GM21360 (cell line): ENCODE results near the gene ZNF185.

Experiments used
- ATAC-seq: cut with Tn5 transposase; IDR thresholded peaks from one replicate; pipeline ENCODE4 v1.9.1; 2021; ENCODE audit warnings: mild to moderate bottlenecking, moderate library complexity; ENCODE audit not compliant: unreplicated experiment

The ZNF185 gene

DNA sequence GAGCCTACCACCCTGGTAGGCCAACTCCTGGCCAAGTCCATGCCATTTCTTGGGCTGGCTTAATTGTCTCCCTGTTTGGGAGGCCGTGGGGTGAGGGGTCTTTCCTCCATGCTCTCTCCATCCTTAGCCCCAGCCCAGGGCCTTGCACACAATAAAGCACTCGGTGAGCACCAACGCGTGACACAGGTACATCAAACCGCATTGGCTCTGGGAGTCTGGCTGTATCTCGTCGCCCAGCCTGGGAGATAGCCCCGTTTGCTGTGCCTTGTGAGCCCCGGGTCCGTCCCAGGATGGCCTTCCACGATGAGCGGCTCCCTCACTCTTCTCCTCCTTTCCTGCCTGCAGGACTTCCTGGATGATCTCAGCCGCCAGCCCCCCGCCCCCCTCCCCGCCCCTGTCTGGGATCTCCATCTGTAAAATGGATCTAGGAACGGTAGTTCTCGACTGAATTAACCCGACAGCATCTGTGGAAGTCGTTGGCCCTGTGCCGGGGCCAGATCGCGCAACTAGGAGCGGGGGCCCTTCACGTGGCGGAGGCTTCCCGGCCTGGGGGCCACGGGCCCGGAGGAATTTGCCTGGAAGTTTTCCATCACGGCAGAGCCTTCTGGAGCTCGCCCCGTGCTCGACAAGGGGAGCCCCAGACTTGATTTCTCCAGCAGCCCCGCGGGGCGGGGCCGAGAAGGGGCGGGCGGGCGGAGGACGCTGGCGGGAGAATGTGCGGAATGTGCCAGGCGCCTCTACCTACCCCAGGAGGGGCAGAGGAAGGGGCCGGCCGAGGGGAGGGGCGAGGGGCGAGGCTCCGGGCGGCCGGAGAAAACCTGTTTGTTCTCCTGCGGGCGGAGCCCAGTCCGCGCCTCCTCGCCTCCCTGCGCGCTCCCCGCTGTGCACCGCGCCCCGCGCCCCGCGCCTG is at the start of gene ZNF185:
Gene ZNF185 (plus strand): TSS at position 846 of the 910 bp plus-strand sequence. CDS start 16,423 bp downstream, outside the sequence.
- no peak for ATAC-seq

DNA sequence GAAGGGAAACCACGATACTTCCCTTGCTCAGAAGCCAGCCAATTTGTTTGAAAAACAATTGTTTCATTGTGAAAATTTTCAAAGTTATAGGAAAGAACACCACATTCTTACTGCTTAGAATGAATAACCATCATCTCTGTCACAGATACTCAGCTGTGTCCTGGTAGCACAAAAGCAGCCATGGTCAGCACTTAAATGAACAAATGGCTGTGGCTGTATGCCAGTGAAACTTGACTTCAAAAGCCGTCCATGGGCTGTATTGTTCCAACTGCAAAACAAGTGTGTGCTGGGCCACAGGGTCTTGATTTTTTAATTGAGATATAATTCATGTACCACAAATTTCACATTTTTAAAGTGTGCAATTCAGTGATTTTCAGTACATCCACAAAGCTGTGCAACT is 47.4 kb upstream of the ZNF185 start:
- no peak for ATAC-seq

DNA sequence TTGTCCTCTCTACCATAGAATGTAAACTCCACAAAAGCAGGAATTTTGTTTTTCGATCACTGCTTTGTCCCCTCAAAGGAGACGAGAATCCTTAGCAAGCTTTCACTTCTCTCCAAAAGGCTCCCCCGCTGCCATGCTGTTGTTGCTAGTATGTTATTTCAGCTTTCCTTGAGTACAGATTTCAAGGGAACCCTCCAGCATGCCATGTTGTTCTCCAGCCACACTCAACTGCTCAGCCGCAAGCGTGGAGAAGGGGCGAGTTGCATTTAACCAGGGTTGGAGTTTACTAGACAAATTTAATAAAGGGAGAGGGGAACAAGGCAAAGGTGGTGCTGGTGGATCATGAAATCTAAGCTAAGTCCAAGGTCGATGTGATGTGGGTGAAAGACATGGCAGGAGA is 43.9 kb upstream of the ZNF185 start:
- no peak for ATAC-seq

DNA sequence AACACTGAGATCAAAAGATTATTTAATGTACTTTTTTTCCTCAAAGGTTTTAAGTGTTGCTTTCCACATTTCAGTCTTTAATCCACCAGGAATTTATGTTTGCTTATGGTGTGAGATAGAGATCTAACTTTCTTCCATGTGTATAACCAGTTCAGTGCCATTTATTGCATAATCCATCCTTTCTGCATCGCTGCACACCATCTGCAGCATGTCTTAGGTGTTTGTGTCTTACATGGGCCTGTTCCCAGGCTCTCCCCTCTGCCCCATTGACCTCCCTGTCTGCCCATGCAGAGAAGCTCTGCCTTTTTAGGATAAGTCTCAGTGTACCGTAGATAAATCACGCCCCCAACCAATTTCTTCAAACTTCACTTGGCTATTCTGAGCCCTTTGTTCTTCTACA is 36.8 kb upstream of the ZNF185 start:
- no peak for ATAC-seq

DNA sequence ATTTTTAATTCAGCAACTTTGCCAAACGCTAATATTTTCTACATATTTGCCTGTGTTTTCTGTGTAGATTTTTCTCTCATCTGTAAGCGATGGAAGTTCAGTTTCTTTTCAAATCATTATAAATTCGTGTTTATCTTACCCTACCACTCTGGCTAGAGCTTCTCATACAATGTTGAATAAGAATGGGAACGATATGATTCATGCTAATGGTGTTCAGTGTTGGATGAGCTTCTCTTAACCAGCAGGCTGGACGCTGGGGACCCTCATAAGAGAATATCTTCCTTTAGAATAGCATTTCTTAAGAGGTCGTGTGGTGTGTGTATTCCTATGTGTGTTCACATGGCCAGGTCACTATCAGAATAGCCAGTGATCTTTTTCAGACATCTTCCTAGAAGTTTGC is 36.0 kb upstream of the ZNF185 start:
- ATAC-seq: no peak

DNA sequence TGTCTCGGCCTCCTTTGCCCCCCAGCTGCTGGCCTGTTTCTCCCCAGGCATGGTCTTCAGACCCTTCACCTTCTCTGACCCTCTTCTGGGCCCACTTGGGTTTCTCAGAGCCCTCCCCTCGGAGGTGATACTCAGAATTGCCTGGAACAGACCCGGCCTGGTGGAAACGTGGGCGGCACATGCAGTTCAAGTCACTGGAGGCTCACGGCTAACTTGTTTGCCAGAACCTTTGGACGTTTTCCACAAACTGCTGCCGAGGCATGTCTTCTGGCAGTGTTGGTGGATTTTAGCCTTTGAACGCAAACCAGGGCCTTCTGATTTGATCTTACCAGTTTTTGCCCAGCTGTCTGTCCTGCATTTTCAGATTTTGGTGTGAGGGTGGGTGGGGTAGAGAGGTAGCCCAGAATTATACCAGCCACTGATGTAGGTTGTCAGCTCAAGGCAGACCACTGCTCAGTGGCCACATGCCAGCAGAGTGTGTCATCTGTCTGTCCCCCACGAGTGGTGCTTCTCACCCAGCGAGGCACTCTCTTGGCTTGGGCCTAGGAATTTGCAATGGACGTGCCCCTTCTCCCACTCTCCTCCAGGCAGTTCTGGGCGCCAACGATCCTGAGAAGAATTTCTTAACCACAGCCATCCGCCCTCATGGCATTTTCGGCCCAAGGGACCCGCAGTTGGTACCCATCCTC is 32.5 kb upstream of the ZNF185 start:
- no peak for ATAC-seq

DNA sequence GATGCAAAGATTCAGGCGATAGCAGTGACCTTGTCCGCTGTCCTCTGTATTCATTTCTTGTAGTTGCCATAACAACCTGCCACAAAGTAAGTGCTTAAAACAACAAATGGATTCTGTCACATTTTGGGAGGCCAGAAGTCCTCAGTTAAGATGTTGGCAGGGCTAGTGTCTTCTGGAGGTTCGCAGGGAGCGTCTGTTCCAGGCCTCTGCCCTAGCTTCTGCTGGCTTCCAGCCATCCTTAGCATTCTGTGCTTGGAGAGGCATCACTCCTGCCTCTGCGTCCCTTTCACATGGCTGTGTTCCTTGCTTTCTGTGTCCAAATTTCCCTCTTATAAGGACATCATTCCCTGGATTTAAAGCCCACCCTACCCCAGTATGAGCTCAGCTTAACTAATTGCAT is 31.5 kb upstream of the ZNF185 start:
- no peak for ATAC-seq

DNA sequence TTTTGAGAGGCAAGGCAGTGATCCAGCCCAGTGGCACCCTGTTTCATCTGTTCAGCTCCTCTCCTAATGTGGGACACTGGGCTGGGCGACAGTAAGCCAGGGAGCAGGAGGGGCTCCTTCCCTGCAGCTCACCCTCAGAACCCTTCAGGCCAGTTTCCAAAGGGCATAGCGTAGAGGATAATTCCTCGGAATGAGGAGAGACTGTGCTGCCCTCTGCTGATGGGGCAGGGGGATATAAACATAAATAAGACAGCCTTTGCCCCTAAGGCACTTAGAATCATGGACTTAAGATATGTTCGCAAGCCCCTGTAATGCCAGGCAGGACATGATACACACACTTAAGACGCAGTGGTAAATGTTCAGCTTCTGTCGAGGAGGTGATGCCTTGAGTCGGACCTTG is 27.9 kb upstream of the ZNF185 start:
- no peak for ATAC-seq

DNA sequence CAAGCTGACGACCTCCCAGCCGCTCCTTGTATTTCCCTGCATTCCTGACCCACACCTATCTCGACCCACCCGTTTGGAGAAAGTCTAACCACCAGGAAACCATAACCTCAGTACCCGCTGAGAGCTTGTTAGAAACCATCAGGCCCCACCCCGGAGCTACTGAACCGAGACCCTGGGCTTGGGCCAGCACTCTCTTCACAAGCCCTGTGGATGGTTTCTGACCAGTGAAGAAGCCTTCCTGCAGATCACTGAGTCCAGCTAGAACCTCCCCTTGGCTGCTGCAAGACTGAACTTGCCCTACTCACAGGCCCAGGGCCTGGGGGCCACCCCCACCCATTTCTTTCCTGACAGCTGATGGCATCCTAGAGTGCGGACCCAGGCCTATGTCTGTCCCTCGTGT is 26.6 kb upstream of the ZNF185 start:
- ATAC-seq: no peak

DNA sequence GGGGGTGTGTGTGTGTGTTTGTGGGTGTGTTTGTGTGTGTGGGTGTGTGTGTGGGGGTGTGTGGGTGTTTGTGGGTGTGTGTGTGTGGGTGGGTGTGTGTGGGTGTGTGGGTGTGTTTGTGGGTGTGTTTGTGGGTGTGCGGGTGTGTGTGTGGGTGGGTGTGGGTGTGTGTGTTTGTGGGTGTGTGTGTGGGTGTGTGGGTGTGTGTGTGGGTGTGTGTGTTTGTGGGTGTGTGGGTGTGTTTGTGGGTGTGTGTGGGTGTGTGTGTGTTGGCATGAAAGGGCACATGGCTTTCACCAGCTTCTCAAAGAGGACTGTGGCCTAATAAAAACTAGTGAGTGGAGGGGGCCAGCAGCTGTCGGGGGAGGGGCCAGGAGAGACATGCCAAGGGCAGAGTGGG is 25.3 kb upstream of the ZNF185 start:
- ATAC-seq: no peak

DNA sequence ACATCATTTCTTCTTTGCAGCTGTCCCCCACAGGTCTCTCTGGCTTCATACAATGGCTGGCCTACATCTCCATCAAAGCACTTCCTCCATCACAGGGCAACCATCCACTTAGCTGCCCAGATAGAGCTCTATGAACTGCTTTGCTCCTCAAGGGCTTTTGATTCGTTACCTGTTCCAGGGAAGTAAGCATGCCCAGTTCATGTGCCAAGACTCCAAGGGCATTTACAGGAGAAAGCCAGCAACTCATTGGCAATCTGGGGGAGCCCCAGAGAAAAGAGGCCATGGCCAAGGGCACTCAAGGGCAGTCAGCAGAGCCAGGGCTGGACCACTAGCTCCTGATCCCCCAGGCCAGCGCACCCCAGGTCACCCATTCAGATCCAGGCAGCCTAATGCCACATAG is 24.5 kb upstream of the ZNF185 start:
- ATAC-seq: no peak

DNA sequence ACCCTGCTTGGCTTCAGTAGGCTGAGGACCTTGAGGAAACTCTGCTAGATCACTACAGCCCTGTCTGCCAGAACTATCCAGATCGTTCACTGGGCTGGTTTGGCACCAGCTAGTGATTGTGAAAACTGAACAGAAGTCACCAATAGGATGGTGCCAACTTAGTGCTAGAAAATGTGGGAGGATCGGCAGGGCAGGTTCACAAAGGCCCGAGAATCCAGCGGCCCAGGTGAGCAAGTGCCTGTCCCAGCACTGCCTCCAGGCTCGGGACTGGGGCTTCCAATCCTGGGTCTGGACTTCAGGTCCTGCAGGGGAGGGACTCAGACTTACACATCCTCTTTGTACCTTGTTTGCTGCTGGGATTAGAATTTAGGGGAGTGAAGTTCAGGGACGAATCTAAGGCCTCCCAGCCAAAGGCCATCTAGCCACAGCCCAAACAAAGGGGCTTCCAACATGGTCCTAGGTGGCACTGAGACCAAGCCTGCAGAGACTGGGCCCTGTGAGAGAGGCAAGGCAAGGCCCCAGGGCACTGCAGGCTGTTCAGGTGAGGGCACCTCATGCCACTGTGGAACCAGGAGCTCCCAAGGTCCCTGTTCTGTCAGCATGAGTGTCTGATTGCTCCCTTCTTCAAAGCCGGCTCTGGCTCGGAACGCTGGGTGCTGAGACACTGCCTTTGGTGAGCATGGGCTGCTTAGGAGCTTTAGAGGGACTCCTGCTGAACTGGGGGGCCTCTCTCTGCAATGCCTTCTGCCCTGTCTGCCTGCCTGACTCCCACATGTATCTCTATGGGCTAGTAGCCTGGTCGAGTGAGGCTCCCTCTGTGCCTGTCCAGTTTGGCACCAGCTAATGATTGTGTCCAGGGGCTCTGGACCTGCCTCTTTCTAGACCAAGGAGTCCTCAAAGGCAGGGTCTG is 20.7 kb upstream of the ZNF185 start:
- no peak for ATAC-seq

DNA sequence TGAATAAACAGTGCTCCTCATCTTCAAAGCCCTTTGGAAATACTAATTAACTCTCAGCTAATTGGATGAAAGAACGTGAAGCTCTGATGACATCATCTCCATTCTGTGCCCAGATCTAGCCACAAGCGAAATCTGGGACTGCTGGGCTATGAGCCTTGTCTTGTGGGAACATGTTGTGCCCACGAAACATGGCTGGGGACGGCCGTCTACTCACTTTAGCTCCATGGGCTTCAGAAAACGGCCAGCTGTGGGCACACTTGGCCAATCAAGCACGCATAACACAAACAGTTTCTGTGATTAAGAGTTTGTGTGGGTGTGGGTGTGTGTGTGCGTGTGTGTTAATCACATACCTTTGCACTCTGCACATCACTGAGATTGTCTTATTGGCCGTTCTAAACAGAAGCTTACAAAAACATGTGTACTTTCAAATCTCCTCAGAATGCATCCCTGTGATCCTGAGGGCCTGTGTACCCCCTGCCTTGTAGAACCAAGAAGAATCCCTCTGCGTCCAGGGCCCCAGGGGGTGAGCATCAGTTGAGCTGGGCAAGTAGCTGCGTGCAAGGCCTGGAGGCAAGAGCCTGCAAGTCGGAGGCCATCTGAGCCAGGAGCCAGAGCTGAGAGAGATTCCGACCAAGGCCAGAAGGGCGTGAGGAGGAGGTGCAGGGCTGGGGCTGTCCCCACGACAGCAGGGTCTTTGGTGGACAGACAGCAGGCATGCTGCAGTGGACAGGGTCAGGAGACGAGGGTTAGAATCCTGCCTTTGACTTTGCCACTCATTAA is 18.7 kb upstream of the ZNF185 start:
- no peak for ATAC-seq

DNA sequence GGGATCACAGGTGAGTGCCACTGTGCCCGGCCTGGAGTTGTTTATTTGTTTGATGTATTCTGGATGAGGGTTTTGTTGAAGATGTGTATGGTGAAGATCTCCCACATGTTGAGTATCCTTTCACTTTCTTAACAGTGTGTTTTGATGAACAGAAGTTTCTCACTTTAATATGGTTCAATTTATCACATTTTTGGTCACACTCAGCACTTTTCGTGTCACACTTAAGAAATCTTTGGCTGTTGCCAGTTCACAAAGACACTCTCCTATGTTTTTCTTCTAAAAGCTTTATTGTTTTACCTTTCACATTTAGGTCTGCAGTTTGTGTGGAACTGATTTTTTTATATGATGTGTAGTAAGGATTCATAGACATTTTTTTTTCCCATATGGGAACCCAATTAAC is 16.6 kb upstream of the ZNF185 start:
- no peak for ATAC-seq

DNA sequence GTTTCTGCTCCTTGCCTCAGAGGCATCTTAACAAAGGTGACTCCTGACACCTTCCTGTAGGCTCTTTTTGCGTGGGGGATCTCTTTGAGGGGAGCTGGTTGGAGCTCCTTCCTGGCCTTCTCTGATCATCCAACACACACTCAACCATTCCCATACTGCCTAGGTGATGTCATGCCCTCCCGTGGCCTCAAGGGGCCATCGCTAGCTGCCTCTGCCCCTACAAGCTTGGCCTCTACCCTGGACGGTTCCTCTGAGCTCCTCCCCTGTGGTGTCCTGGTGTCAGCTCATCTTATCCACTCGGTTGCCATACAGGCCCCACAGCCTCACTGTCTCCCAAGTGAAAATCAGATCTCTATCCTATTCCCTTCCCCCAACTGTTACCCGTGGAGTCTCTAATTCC is 13.7 kb upstream of the ZNF185 start:
- no peak for ATAC-seq

DNA sequence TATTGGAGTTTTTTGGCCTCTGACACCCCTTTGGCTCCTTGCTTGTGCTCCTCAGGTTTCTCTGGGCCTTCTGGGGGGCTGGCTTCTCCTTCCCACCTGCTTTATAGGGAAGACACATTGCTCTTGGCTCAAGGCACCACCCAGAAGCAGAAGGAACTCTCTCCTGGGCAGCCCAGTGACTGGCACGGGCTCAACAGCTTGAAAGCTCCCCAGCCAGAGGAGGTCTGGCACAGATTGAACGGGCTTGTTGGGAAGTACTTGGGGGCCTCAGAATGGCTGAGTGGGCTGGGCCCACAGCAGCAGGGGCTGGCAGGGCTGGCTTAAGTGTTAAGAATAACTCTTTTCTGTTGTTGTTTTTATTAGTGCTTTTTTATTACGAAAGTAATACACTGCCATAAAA is 11.2 kb upstream of the ZNF185 start:
- no peak for ATAC-seq

DNA sequence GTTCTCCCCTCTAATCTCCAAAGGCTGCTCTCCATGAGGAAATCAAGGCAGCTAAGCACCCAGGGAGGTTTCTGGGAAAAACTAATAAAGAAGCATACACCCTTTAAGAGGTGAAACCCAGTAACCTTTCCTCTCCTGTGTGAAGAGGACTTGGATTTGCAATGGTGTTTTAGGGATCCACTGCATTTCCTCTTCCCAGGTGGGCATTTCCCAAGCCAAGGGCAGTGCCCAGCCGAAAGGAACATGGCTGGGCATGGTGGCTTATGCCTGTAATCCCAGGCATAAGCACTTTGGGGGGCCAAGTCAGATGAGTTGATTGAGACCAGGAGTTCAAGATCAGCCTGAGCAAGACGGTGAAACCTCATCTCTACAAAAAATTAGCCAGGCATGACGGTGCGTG is 5.4 kb upstream of the ZNF185 start:
- ATAC-seq: no peak

DNA sequence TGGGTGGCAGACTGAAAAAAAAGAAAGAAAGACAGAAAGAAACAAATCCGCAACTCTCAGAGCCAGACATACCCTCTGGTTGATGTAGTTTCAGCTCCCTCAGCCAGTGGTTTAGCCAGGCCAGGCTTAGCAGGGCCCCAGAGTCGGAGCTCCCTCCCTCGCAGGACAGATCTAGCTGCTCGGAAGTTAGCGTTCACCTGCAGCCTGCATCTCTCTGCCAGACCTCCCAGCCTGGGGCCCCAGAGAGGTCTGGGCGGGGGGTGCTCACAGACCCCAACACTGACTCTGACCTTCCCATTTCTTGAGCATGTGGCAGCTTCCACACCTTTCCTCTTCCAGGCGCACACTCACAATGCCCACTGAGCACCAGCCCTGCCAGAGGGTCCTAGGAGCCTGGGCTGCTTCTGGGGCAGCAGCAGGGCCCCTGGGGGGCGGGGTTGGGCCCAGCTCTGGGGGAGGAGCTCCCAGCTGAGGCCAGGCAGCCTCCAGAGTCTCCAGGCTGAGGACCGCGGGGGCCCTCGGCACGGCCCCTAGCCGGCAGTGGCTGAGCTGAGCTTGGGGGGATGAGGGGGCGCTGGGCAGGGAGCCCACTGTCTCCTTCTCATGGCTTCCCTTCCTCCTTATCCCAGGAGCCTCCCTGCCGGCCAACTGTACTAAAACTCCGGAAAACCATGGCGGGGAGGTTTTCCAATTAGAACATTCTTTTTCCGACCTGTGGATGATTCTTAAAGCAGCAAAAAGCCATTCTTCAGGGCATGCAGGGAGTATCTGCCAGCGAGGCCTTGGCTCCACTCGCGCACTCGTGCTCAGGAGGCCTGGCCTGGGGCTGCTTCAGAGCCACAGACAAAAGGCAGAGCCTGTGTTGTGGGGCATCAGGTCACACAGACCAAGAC is 4.6 kb upstream of the ZNF185 start:
- ATAC-seq: no peak

DNA sequence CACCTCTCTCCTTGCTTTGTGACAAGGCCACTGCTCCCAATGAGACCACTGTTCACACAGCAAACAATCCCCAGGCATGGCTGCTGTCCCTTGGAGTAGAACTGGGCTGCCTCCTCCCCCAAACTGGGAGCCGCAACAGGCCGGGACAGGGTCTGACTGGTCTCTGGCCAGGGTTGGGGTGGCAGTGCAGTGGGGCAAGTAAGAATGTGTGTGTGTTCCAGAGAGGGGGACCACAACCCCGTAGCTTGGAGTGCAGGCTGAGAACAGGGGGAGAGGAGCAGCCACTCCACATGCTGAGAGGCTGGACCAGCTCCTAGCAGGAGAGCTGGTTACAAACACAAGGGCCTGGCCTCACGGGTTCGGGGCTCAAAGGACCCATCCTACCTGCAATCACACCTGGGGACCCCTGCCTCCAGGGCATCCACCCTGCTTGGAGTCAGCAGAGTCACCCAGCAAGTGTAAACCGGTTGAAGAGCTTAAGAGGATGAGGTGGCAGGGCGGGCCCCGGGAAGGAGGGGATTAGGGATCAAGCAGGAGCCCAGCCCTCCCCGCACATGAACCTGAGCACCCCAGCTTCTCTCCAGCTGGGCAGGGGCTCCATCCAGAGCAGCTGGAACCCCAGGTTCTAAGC is 3.8 kb upstream of the ZNF185 start:
- no peak for ATAC-seq
